Mesenteric fat pad (tissue), 1 donor: ENCODE measurements around the gene G6PC1. TPM values are rescaled to one million over a fixed set of nuclear protein-coding genes. Genes with fewer than 3 reads are reported as not detected.
"Not testable (repeated sequence)": the region's sequence is repeated elsewhere in the genome, so short reads cannot be mapped to it uniquely, and the experiment has no call there.

Experiments
- DNase-seq: peaks from one replicate; pipeline ENCODE4 v3.0.0-alpha.2; 2020; ENCODE audit warnings: low spot score
- total RNA-seq: library from RNA; stranded (reverse); fragmentation: NEBNext Ultra II Directional; extraction: Animal tissue kit (Norgen Biotek cat#: 25700); gene quantifications from one replicate; pipeline ENCODE4 v1.2.1, GENCODE V29; 2021
- donor health status: DM: yes; HTN: yes; CAD: no.

Gene G6PC1
- total RNA-seq, 1 donor from 2014 or later, result not detected

- DNase-seq, result no peak
Measured at GRCh38 chr17:42873315-42873714, 27.3 kb upstream of the G6PC1 start.

- DNase-seq, result not testable (repeated sequence)
Measured at GRCh38 chr17:42873932-42874695, 26.5 kb upstream of the G6PC1 start.

GRCh38 chr17:42877037-42877436 lies 23.6 kb upstream of the G6PC1 start:
- no peak for DNase-seq

GRCh38 chr17:42878123-42878880 lies 22.3 kb upstream of the G6PC1 start:
- no peak for DNase-seq

GRCh38 chr17:42878924-42879595 lies 21.5 kb upstream of the G6PC1 start:
- no peak for DNase-seq

GRCh38 chr17:42879596-42879985 lies 21.0 kb upstream of the G6PC1 start:
- no peak for DNase-seq

GRCh38 chr17:42880776-42881310 lies 19.8 kb upstream of the G6PC1 start:
- DNase-seq, result no peak

- DNase-seq, result not testable (repeated sequence)
Measured at GRCh38 chr17:42881706-42882105, 18.9 kb upstream of the G6PC1 start.

GRCh38 chr17:42882166-42882565 lies 18.4 kb upstream of the G6PC1 start:
- DNase-seq, result no peak

GRCh38 chr17:42883802-42884558 lies 16.6 kb upstream of the G6PC1 start:
- no peak for DNase-seq

- not testable (repeated sequence) for DNase-seq
Measured at GRCh38 chr17:42885806-42886205, 14.8 kb upstream of the G6PC1 start.

- DNase-seq, result no peak
Measured at GRCh38 chr17:42886283-42887176, 14.1 kb upstream of the G6PC1 start.

GRCh38 chr17:42889809-42890208 lies 10.8 kb upstream of the G6PC1 start:
- no peak for DNase-seq

- DNase-seq, result no peak
Measured at GRCh38 chr17:42891539-42892152, 9.0 kb upstream of the G6PC1 start.

GRCh38 chr17:42893359-42893758 lies 7.2 kb upstream of the G6PC1 start:
- no peak for DNase-seq

GRCh38 chr17:42894283-42895184 lies 6.1 kb upstream of the G6PC1 start:
- no peak for DNase-seq

- DNase-seq, result no peak
Measured at GRCh38 chr17:42895185-42895555, 5.4 kb upstream of the G6PC1 start.

GRCh38 chr17:42898147-42898811 lies 2.3 kb upstream of the G6PC1 start:
- DNase-seq, result no peak
